Pancreas (tissue), 10 donors: Measurements from ENCODE around the gene ATP23. TPM values are rescaled to one million over a fixed set of nuclear protein-coding genes. Genes with fewer than 3 reads are reported as not detected.

Experiments used
- ATAC-seq, 4 donors: fragments of 200-7000 bp; cut with Tn5 transposase; one replicate each; pipeline versions ENCODE4 v1.8.0 to v1.9.1; 2020; ENCODE audit warnings: mild to moderate bottlenecking in 4 of 4, moderate library complexity in 4 of 4
- DNase-seq, 6 donors: peaks; one replicate each; pipeline ENCODE4 v3.0.0-alpha.2; 2020
- FAIRE-seq: peaks from 2 replicates; lab custom pipeline; 2012; peaks lifted over from hg19 to GRCh38; lab: Jason Lieb, UNC
- H3K27ac ChIP-seq, 4 donors: fragments of 200-600 bp; sonication (generic); 1 replicate in 3 of 4; 2 replicates in 1 of 4; pipeline versions ENCODE4 v1.5.0 to v1.8.0; 2020
- H3K27me3 ChIP-seq, 4 donors: fragments of 200-600 bp; one replicate each; pipeline ENCODE4 v1.8.0; 2021
- H3K36me3 ChIP-seq, 3 donors: fragments of 200-600 bp; sonication (generic) in 1 of 3; one replicate each; pipeline versions ENCODE4 v1.5.0 to v1.8.0; 2020 to 2021
- H3K4me1 ChIP-seq, 3 donors: fragments of 200-600 bp; one replicate each; pipeline ENCODE4 v1.8.0; 2021
- H3K4me3 ChIP-seq, 4 donors: fragments of 200-600 bp; sonication (generic) in 2 of 4; one replicate each; pipeline versions ENCODE4 v1.5.0 to v1.8.0; 2020 to 2021
- H3K9me3 ChIP-seq, 4 donors: fragments of 200-600 bp; one replicate each; pipeline ENCODE4 v1.8.0; 2021
- CTCF ChIP-seq, 4 donors: fragments of 200-600 bp; sonication (generic) in 3 of 4; IDR thresholded peaks; one replicate each; pipeline versions ENCODE4 v1.5.0 to v1.8.0; 2021; ENCODE audit warnings: antibody characterized with exemption in 4 of 4
- WGBS, 2 donors: extraction: QIAGEN DNeasy Blood & Tissue Kit; methylation state at CpG; one replicate each; pipeline ENCODE4 v1.1.7; 2013; 5-methylcytosine and 5-hydroxymethylcytosine counted together
- intact Hi-C, 3 donors: fragments of 100-400 bp; cut with DNase I; formaldehyde crosslinking; loops; one replicate each; pipeline versions ENCODE4 v1.11.1 to v1.14.2; 2022
- polyA plus RNA-seq, 2 donors: library from polyadenylated mRNA; stranded (reverse); fragments of 200-250 nt; gene quantifications; one replicate each; pipeline ENCODE4 v1.2.3, GENCODE V29; 2013
- total RNA-seq, 6 donors: library from RNA; stranded (reverse); fragmentation: NEBNext Ultra II Directional in 4 of 6; extraction: Animal tissue kit (Norgen Biotek cat#: 25700) in 4 of 6; gene quantifications; one replicate each; pipeline versions ENCODE4 v1.2.1 to v1.2.4, GENCODE V29; 2021 to 2023
- donor health status: healthy with polysubstance abuse.
- donor health status: DM: no; HTN: no; CAD: no; lungs with moderate emphysema.
- donor health status: DM: no; HTN: no; CAD: no.
- donor health status: control.
- donor health status: control.
- donor health status: Bipolar disorder and iron deficiency.
- donor health status: DM: yes; HTN: yes; CAD: no.
- donor health status: DM: no; HTN: no; CAD: no.
- donor health status: DM: no; HTN: no; CAD: no.
- donor health status: DM: yes; HTN: yes; CAD: no.

Gene ATP23
- total and polyA plus RNA-seq, 8 donors, result 2.7 to 5.7 (median 4.1) TPM

GRCh38 chr12:57944313-57945023 lies 3.1 kb downstream of the ATP23 start:
- intact Hi-C loops, result no loop called here
- FAIRE-seq, result no peak
- ATAC-seq, result no peak

GRCh38 chr12:57952766-57953165 lies 11.4 kb downstream of the ATP23 start:
- Histone ChIP-seq H3K27ac (no peak overlapping the region), H3K4me1 (no peaks in the 10 kb centered on the region), H3K36me3 (peaks cover 0 to 22% (median 11%) of the 10 kb centered on the region in 3 donors), H3K9me3 (no peaks in the 10 kb centered on the region), H3K4me3 (no peak overlapping the region), H3K27me3 (no peaks in the 10 kb centered on the region)
- no peak for TF ChIP-seq CTCF (IDR thresholded peaks at IDR 0.05)
- intact Hi-C loops, result no loop called here
- 96 to 100% methylated on average over 2 of the region's 2 CpGs for WGBS, 2 donors
- DNase-seq (no peak), FAIRE-seq (no peak), ATAC-seq (no peak)

More at GRCh38 chr12:57944313-57945023, 3.1 kb downstream of the ATP23 start:
- no peak overlapping the region for H3K4me3 ChIP-seq
- H3K27ac ChIP-seq, result no peak overlapping the region
- H3K36me3 ChIP-seq, result no peaks in the 10 kb centered on the region
- WGBS, 2 donors, result 94 to 95% methylated on average over 4 of the region's 4 CpGs
- H3K4me1 ChIP-seq, result peaks cover 0 to 4% (median 4%) of the 10 kb centered on the region in 3 donors
- H3K9me3 ChIP-seq, result no peaks in the 10 kb centered on the region
- DNase-seq, result no peak
- H3K27me3 ChIP-seq, result no peaks in the 10 kb centered on the region
- TF ChIP-seq CTCF (IDR thresholded peaks at IDR 0.05), result no peak

GRCh38 chr12:57954768-57955167 lies 13.4 kb downstream of the ATP23 start:
- Histone ChIP-seq H3K4me1 (no peaks in the 10 kb centered on the region), H3K27me3 (no peaks in the 10 kb centered on the region), H3K27ac (no peak overlapping the region), H3K4me3 (no peak overlapping the region), H3K9me3 (no peaks in the 10 kb centered on the region), H3K36me3 (peaks cover 0 to 24% (median 12%) of the 10 kb centered on the region in 3 donors)
- TF ChIP-seq CTCF (IDR thresholded peaks at IDR 0.05), result no peak
- DNase-seq, result no peak
- no peak for FAIRE-seq
- intact Hi-C loops, result no loop called here
- 98 to 100% methylated on average over 1 of the region's 1 CpG for WGBS, 2 donors
- ATAC-seq, result no peak

GRCh38 chr12:57958061-57958657 lies 16.8 kb downstream of the ATP23 start:
- intact Hi-C loops, result no loop called here
- 97 to 98% methylated on average over 6 of the region's 6 CpGs for WGBS, 2 donors
- Histone ChIP-seq H3K4me3 (no peak overlapping the region), H3K4me1 (no peaks in the 10 kb centered on the region), H3K27me3 (no peaks in the 10 kb centered on the region), H3K36me3 (peaks cover 0 to 15% (median 12%) of the 10 kb centered on the region in 3 donors), H3K27ac (no peak overlapping the region), H3K9me3 (no peaks in the 10 kb centered on the region)
- DNase-seq, result no peak
- FAIRE-seq, result no peak
- ATAC-seq, result no peak
- no peak for TF ChIP-seq CTCF (IDR thresholded peaks at IDR 0.05)

- H3K4me3 ChIP-seq, result no peak overlapping the region
- H3K9me3 ChIP-seq, result no peaks in the 10 kb centered on the region
- ATAC-seq (no peak), DNase-seq (no peak), FAIRE-seq (no peak)
- intact Hi-C loops, result no loop called here
- H3K27ac ChIP-seq, result no peak overlapping the region
- H3K36me3 ChIP-seq, result no peaks in the 10 kb centered on the region
- WGBS, 2 donors, result 51 to 76% methylated on average over 1 of the region's 1 CpG
- H3K4me1 ChIP-seq, result no peaks in the 10 kb centered on the region
- no peak for TF ChIP-seq CTCF (IDR thresholded peaks at IDR 0.05)
- H3K27me3 ChIP-seq, result no peaks in the 10 kb centered on the region
These were observed 23.1 kb downstream of the ATP23 start for GRCh38 chr12:57964421-57964820.
